Hepatocyte (in vitro differentiated cells): ENCODE data around the gene CACNB4. TPM values are rescaled to one million over a fixed set of nuclear protein-coding genes. Genes with fewer than 3 reads are reported as not detected.

Source experiments
- DNase-seq: peaks from one replicate; pipeline ENCODE4 v3.0.0-alpha.2; 2016; ENCODE audit warnings: low spot score
- H2AFZ ChIP-seq: fragments of 200-600 bp; sonication (generic); 2 replicates; pipeline ENCODE4 v1.6.0; 2016; ENCODE audit warnings: antibody characterized with exemption, mild to moderate bottlenecking
- H3K27ac ChIP-seq: fragments of 200-600 bp; sonication (generic); 2 replicates; pipeline ENCODE4 v1.5.1; 2016; ENCODE audit warnings: mild to moderate bottlenecking
- H3K27me3 ChIP-seq: fragments of 200-600 bp; sonication (generic); 2 replicates; pipeline ENCODE4 v1.6.1; 2016
- H3K36me3 ChIP-seq: fragments of 200-600 bp; sonication (generic); replicated peaks from 2 replicates; pipeline ENCODE4 v1.5.1; 2016; ENCODE audit warnings: low read depth; ENCODE audit not compliant: insufficient read depth
- H3K4me1 ChIP-seq: fragments of 200-600 bp; sonication (generic); 2 replicates; pipeline ENCODE4 v1.5.1; 2016; ENCODE audit warnings: mild to moderate bottlenecking, moderate library complexity; ENCODE audit not compliant: insufficient read depth
- H3K4me2 ChIP-seq: fragments of 200-600 bp; sonication (generic); 2 replicates; pipeline ENCODE4 v1.6.0; 2016
- H3K4me3 ChIP-seq: fragments of 200-600 bp; sonication (generic); 2 replicates; pipeline ENCODE4 v1.5.1; 2016; ENCODE audit warnings: mild to moderate bottlenecking
- H3K79me2 ChIP-seq: fragments of 200-600 bp; sonication (generic); 2 replicates; pipeline ENCODE4 v1.6.0; 2017; ENCODE audit warnings: mild to moderate bottlenecking
- H3K9me2 ChIP-seq: fragments of 200-600 bp; sonication (generic); replicated peaks from 2 replicates; pipeline ENCODE4 v1.6.0; 2017; ENCODE audit warnings: mild to moderate bottlenecking; ENCODE audit not compliant: insufficient read depth
- H3K9me3 ChIP-seq: fragments of 200-600 bp; sonication (generic); 2 replicates; pipeline ENCODE4 v1.5.1; 2016; ENCODE audit warnings: low read depth, mild to moderate bottlenecking
- H4K20me1 ChIP-seq: fragments of 200-600 bp; sonication (generic); 2 replicates; pipeline ENCODE4 v1.6.0; 2016; ENCODE audit warnings: mild to moderate bottlenecking; ENCODE audit not compliant: insufficient read depth, poor library complexity, severe bottlenecking
- EZH2 ChIP-seq: fragments of 200-600 bp; sonication (generic); IDR thresholded peaks from 2 replicates; pipeline ENCODE4 v1.6.1; 2016; ENCODE audit warnings: antibody characterized with exemption, mild to moderate bottlenecking, borderline replicate concordance
- EZH2phosphoT487 ChIP-seq: fragments of 200-600 bp; sonication (generic); IDR thresholded peaks from one replicate; pipeline ENCODE4 v1.6.1; 2018; ENCODE audit warnings: antibody characterized with exemption, mild to moderate bottlenecking, low read depth, moderate library complexity; ENCODE audit not compliant: unreplicated experiment, severe bottlenecking
- WGBS: methylation state at CpG from one replicate; pipeline ENCODE4 v1.1.6; 2016; ENCODE audit warnings: low lambda C conversion rate; ENCODE audit errors: missing lambda C conversion rate; 5-methylcytosine and 5-hydroxymethylcytosine counted together
- polyA plus RNA-seq: library from polyadenylated mRNA; unstranded; fragments of >200 nt; fragmentation: Nextera tagmentation; extraction: Ambion mirVana; gene quantifications from 2 replicates; pipeline ENCODE4 v1.2.1, GENCODE V29; 2016
- total RNA-seq: library from RNA; depleted of rRNA; stranded (reverse); fragments of >200 nt; gene quantifications from 2 replicates; pipeline ENCODE4 v1.2.3, GENCODE V29; 2014
- TF ChIP-seq, protein P1 (sequence below): fragments of 200-600 bp; sonication (generic); IDR thresholded peaks from 2 replicates; pipeline ENCODE4 v1.5.1; 2016; ENCODE audit warnings: antibody characterized with exemption, mild to moderate bottlenecking; ENCODE audit not compliant: poor library complexity

Gene CACNB4
- total and polyA plus RNA-seq, 2 experiments from 2014 or later, result 0.85 to 4.0 TPM

DNA sequence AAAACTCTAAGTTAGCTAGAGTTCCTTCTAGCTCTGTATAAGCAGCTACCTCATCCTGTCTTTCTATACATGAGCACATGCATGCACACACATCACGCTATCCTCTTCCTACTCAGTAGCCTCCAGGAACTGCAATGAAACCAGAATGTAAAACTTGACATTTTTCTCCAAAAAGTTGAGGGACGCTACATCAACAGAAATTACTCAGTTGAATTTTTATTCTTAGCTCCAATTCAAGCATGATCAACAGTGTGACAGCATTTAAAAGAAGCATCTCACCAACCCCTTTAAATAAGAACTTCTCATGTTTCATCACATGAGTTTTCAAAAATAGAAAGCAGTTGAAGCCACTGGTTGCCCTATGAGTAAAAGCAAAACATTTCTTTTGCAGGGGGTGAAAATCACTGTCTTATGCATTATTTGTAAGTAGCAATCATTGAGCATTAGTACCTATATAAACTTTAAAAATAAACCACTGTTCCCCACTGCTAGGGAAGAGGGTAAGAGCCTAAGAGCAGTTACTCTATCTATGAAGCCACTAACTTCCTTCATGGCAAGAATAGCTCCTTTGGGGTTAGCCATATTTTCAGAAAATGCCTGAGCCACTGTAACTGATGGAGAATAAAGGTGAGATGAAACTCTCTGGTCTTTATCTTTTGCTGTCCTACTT is 192.7 kb downstream of the CACNB4 start:
- TF ChIP-seq EZH2phosphoT487, result no peak
- no peak for TF ChIP-seq EZH2
- TF ChIP-seq, protein P1, sequence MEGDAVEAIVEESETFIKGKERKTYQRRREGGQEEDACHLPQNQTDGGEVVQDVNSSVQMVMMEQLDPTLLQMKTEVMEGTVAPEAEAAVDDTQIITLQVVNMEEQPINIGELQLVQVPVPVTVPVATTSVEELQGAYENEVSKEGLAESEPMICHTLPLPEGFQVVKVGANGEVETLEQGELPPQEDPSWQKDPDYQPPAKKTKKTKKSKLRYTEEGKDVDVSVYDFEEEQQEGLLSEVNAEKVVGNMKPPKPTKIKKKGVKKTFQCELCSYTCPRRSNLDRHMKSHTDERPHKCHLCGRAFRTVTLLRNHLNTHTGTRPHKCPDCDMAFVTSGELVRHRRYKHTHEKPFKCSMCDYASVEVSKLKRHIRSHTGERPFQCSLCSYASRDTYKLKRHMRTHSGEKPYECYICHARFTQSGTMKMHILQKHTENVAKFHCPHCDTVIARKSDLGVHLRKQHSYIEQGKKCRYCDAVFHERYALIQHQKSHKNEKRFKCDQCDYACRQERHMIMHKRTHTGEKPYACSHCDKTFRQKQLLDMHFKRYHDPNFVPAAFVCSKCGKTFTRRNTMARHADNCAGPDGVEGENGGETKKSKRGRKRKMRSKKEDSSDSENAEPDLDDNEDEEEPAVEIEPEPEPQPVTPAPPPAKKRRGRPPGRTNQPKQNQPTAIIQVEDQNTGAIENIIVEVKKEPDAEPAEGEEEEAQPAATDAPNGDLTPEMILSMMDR, result no peak
- Histone ChIP-seq H3K4me3 (no peak overlapping the region), H3K27me3 (no peaks in the 10 kb centered on the region), H2AFZ (no peak overlapping the region), H3K4me2 (no peak overlapping the region), H3K9me3 (no peaks in the 10 kb centered on the region), H3K9me2 (no peaks in the 10 kb centered on the region), H3K4me1 (no peaks in the 10 kb centered on the region), H4K20me1 (no peaks in the 10 kb centered on the region), H3K36me3 (no peaks in the 10 kb centered on the region), H3K79me2 (no peaks in the 10 kb centered on the region), H3K27ac (no peak overlapping the region)
- no peak for DNase-seq
- WGBS, result 97% methylated on average over 2 of the region's 2 CpGs

DNA sequence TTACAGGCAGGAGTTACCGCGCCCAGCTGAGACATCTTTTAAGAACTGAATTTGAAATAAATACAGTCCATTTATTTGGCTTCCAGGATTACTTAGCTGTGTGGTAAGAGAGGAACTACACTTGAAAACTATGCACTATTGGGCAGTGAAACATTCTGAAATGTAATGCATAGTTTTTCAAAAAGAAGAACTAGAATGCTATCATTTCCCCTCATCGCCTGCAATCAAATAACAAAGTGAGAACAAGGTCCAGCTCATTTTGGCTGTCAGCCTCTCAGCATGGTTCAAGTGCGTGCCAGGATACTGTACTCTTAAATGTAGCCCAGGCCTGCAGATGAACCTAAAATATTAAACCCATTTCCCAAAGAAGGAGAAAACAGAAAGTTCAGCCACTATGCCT is 194.0 kb downstream of the CACNB4 start:
- Histone ChIP-seq H4K20me1 (no peaks in the 10 kb centered on the region), H3K79me2 (no peaks in the 10 kb centered on the region), H3K4me3 (no peak overlapping the region), H3K27me3 (no peaks in the 10 kb centered on the region), H3K4me2 (no peak overlapping the region), H3K27ac (no peak overlapping the region), H3K9me3 (no peaks in the 10 kb centered on the region), H2AFZ (no peak overlapping the region), H3K36me3 (no peaks in the 10 kb centered on the region), H3K4me1 (no peaks in the 10 kb centered on the region), H3K9me2 (no peaks in the 10 kb centered on the region)
- 99% methylated on average over 4 of the region's 4 CpGs for WGBS
- DNase-seq, result no peak
- TF ChIP-seq, protein P1, result no peak
- no peak for TF ChIP-seq EZH2phosphoT487
- TF ChIP-seq EZH2, result no peak

DNA sequence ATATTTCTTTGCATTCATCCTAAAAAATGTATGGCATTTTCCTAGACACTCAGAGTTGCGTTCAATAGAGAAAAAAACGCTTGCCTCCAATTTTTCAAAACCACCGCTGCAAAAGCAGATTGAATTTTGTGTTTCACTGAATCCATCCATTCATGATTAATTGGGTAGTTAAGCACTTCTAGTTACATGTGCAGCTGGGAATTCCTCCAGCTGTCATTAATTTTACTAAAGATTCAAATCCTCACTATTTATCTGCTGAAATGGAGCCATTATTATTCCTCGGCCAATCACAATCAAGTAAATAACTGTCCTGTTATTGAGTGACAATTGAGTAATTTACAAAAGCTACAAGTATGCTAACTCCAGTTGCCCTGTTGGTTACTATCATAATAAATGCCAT is 194.8 kb downstream of the CACNB4 start:
- no peaks in the 10 kb centered on the region for H3K27me3 ChIP-seq
- H3K27ac ChIP-seq, result no peak overlapping the region
- H3K4me2 ChIP-seq, result no peak overlapping the region
- H3K4me1 ChIP-seq, result no peaks in the 10 kb centered on the region
- no peaks in the 10 kb centered on the region for H3K9me2 ChIP-seq
- 83% methylated on average over 4 of the region's 4 CpGs for WGBS
- DNase-seq, result no peak
- H3K4me3 ChIP-seq, result no peak overlapping the region
- no peaks in the 10 kb centered on the region for H3K36me3 ChIP-seq
- TF ChIP-seq EZH2, result no peak
- no peaks in the 10 kb centered on the region for H4K20me1 ChIP-seq
- no peaks in the 10 kb centered on the region for H3K9me3 ChIP-seq
- no peak overlapping the region for H2AFZ ChIP-seq
- no peaks in the 10 kb centered on the region for H3K79me2 ChIP-seq

DNA sequence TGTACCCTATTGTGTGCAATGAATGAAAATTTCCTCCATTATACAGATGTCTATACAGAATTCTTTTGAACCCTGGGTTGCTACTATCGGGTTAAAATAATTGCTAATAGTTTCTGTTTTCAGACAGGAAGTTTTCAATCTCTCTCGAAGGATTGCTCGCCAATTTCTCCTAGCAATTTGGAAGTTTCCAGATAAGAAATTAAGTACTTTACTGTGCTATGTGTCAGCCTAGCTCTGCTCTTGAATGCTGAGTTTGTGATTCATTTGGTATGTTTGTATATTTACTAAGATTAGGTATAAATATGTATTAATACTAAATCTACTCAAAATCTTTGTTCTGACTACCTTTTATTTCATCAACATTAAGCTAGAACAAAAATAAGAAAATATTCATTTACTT is 196.0 kb downstream of the CACNB4 start:
- no peak for TF ChIP-seq EZH2phosphoT487
- no peak for TF ChIP-seq EZH2
- TF ChIP-seq, protein P1, result no peak
- Histone ChIP-seq H3K27ac (no peak overlapping the region), H3K4me1 (no peaks in the 10 kb centered on the region), H3K4me3 (no peak overlapping the region), H3K27me3 (no peaks in the 10 kb centered on the region), H3K79me2 (no peaks in the 10 kb centered on the region), H2AFZ (no peak overlapping the region), H3K9me2 (no peaks in the 10 kb centered on the region), H3K9me3 (no peaks in the 10 kb centered on the region), H4K20me1 (no peaks in the 10 kb centered on the region), H3K4me2 (no peak overlapping the region), H3K36me3 (no peaks in the 10 kb centered on the region)
- 64% methylated on average over 3 of the region's 3 CpGs for WGBS
- no peak for DNase-seq
